Mesenteric fat pad (tissue), 1 donor: Measurements from ENCODE around the gene MAGEB16. TPM values are rescaled to one million over a fixed set of nuclear protein-coding genes. Genes with fewer than 3 reads are reported as not detected.

Experiments
- DNase-seq: peaks from one replicate; pipeline ENCODE4 v3.0.0-alpha.2; 2020; ENCODE audit warnings: low spot score
- long read RNA-seq: library from polyadenylated mRNA; unstranded; transcript quantifications from one replicate; pipeline ENCODE4 v2.0.0, GENCODE V29; 2020
- total RNA-seq: library from RNA; stranded (reverse); fragmentation: NEBNext Ultra II Directional; extraction: Animal tissue kit (Norgen Biotek cat#: 25700); gene quantifications from one replicate; pipeline ENCODE4 v1.2.1, GENCODE V29; 2021
- donor health status: DM: yes; HTN: yes; CAD: no.

Gene MAGEB16
- total RNA-seq, result not detected
- long read RNA-seq, result 0 reads

GRCh38 chrX:35798042-35798441, at the start of gene MAGEB16:
TSS of gene MAGEB16 (plus strand) at chrX:35798342. CDS start at chrX:35802197, 3,855 bp downstream.
- DNase-seq, result no peak

GRCh38 chrX:35773958-35774564, 24.1 kb upstream of the MAGEB16 start:
- no peak for DNase-seq

GRCh38 chrX:35785075-35785474, 13.1 kb upstream of the MAGEB16 start:
- no peak for DNase-seq

- DNase-seq, result no peak
Measured at GRCh38 chrX:35786271-35786670, 11.9 kb upstream of the MAGEB16 start.

DNA sequence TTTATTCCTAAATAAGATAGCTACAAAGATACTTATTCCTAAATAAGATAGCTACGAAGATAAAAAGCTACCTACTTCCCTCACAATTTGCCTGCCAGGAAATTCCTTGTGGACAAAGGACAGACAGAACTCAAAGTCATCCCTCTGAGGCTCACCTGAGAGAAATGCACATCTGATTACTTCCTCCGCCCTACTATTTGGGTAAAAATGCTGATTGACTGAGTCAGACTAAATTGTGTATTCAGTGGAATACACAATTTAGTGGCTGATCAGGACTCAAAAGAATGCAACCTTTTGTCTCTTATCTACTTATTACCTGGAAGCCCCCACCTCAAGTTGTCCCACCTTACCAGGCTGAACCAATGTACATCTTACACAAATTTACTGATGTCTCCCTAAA, 10.3 kb upstream of the MAGEB16 start:
- DNase-seq, result no peak

DNA sequence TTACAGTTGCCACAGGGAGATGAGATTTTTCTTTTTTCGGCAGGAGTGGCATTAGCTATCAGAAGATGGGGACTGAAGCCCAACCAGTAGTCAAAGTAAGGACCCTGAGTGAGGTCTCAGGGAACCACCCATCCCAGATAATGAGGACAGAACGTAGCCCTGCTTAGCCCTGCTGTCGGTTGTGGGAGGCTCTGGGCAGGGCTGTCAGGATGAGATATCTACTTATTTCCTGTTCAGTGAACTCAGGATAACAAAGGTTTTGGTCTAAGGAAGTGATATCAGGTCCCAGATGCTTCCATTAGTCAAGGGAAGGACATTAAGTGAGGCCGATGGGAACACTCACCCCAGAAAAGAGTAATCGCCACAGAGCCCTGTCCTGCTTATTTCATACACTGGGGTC, 2.3 kb downstream of the MAGEB16 start:
- no peak for DNase-seq

- DNase-seq, result no peak
Measured at GRCh38 chrX:35809781-35810180, 11.6 kb downstream of the MAGEB16 start.

- no peak for DNase-seq
Measured at GRCh38 chrX:35819241-35819640, 21.1 kb downstream of the MAGEB16 start.

DNA sequence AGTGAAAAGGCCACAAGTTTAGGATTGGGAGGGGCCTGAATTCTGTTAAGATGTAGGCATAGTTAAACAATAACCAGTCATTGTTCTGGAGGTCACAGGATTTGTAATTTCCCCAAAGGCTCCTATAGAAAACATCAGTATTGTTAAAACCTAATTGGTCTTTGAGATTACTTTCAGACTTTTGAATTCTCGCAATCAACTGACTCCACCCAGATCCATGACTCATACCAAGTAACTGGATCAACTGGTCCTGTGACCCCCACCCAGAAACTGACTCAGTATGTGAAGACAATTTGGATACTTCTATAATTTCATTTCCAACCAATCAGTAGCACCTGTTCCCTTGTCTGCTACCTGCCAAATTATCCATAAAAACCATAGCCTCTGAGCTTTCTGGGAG, 28.4 kb downstream of the MAGEB16 start:
- DNase-seq, result no peak

DNA sequence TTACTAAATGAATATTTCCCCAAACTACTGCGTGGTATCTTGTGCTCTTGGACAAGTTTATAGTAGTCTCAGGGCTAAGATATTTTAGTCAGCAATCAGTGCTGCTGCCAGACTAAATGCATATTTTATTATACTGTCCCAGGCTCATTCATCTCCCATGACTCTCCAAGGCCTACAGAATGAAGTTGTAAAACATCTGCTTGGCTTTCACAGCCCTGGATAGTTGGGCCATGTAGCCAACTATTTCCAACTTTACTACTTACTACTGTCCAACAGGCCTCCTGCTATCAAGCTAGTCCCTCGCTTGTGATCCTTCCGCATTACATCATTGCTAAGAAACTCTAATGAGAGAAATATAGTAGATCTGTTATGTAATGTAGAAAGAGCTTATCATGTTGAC, 31.4 kb downstream of the MAGEB16 start:
- no peak for DNase-seq

- no peak for DNase-seq
Measured at GRCh38 chrX:35841872-35842271, 43.7 kb downstream of the MAGEB16 start.

DNA sequence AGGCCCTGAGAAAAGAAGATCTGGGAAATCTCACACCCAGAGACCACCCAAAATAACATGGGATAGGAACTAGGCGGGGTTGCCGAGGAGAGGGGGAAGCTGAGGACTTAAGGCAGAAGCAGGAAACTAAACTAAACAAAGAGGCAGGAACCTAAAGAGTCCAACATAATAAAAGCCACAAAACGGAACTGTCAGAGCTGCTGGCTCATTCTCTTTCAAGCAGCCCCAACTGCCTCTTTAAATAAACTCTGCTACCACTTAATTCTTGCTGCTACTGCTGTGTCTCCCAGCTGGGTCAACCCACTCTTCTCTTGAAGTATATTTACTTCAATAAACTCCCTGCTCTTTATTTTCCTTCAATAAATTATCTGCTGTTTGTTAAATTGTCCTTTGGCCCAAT, 44.5 kb downstream of the MAGEB16 start:
- DNase-seq, result no peak

DNA sequence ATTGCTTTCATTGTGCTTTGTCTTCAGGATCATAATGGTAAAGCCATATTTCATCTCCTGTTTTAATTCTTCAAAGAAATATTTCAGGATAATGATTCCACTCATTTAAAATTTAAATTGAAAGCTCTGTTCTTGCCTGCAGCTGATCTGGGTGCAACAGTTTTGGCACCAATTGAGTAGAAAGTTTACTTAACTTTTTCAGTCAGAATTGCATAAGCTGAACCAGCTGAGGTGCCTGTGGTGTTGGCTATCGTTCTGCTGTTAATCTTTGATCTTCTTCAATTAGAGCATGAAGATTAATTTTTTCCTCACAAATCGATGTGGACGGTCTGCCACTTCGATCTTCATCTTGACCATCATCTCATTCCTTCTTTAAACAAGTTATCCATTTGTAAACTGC, 49.6 kb downstream of the MAGEB16 start:
- no peak for DNase-seq

Other genes with a start within 250 kb of the MAGEB16 start
- not detected for gene CFAP47, start 121.4 kb downstream of the MAGEB16 start, total RNA-seq